HG03108 (cell line): ENCODE data around the gene WDFY4.

Source experiments
- ATAC-seq: cut with Tn5 transposase; IDR thresholded peaks from one replicate; pipeline ENCODE4 v1.9.1; 2021; ENCODE audit warnings: moderate library complexity; ENCODE audit not compliant: unreplicated experiment

WDFY4 gene

GRCh38 chr10:48934672-48935501, 250.2 kb downstream of the WDFY4 start:
- no peak for ATAC-seq

- ATAC-seq: no peak
Measured at GRCh38 chr10:48935577-48935976, 250.9 kb downstream of the WDFY4 start.

GRCh38 chr10:48937796-48938195, 253.1 kb downstream of the WDFY4 start:
- no peak for ATAC-seq

GRCh38 chr10:48938281-48938680, 253.6 kb downstream of the WDFY4 start:
- no peak for ATAC-seq

- ATAC-seq: no peak
Measured at GRCh38 chr10:48938990-48939536, 254.4 kb downstream of the WDFY4 start.

GRCh38 chr10:48939790-48940325, 255.2 kb downstream of the WDFY4 start, which contains the start of gene LRRC18:
Gene LRRC18, minus strand, starts transcription at chr10:48939840. Its CDS starts 25,685 bp downstream, at chr10:48914155.
- ATAC-seq: no peak

GRCh38 chr10:48940372-48940771, 255.7 kb downstream of the WDFY4 start:
- ATAC-seq: no peak

GRCh38 chr10:48940958-48941357, 256.3 kb downstream of the WDFY4 start:
- ATAC-seq: no peak

GRCh38 chr10:48941427-48942075, 256.9 kb downstream of the WDFY4 start:
- no peak for ATAC-seq

- no peak for ATAC-seq
Measured at GRCh38 chr10:48943096-48943495, 258.4 kb downstream of the WDFY4 start.

GRCh38 chr10:48944171-48944570, 259.5 kb downstream of the WDFY4 start:
- no peak for ATAC-seq

- no peak for ATAC-seq
Measured at GRCh38 chr10:48945441-48946130, 260.9 kb downstream of the WDFY4 start.

- ATAC-seq: no peak
Measured at GRCh38 chr10:48946332-48946731, 261.7 kb downstream of the WDFY4 start.

- no peak for ATAC-seq
Measured at GRCh38 chr10:48946891-48947500, 262.3 kb downstream of the WDFY4 start.

GRCh38 chr10:48947690-48948469, 263.2 kb downstream of the WDFY4 start:
- no peak for ATAC-seq

- ATAC-seq: no peak
Measured at GRCh38 chr10:48948470-48949037, 263.9 kb downstream of the WDFY4 start.

GRCh38 chr10:48951707-48952106, 267.0 kb downstream of the WDFY4 start:
- no peak for ATAC-seq

GRCh38 chr10:48957361-48958151, 272.9 kb downstream of the WDFY4 start:
- no peak for ATAC-seq
